HG03196 (cell line): Measurements from ENCODE around the gene ITPR1.

Experiments
- ATAC-seq: cut with Tn5 transposase; IDR thresholded peaks from one replicate; pipeline ENCODE4 v1.9.1; 2021; ENCODE audit not compliant: unreplicated experiment

ITPR1 gene

DNA sequence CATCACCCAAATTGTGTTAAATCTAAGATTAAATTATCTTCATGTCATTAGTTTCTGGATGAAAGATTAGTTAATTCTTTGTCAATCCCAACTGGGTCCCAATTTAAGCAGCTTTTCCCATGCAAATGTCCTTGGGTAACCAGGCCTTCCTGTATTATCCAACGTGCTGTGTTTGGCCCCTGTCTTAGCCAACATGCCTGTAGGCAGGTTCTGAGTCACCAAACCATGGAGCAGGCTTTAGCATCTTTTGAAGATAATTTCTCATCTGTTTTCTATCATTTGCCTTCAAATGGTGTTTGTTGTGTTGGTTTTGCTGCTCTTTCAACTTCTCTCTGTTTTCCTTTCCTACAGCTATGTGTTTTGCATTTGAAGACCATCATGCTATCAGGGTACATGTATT, 216.2 kb downstream of the ITPR1 start:
- ATAC-seq: no peak

- ATAC-seq: no peak
These were observed 217.0 kb downstream of the ITPR1 start for GRCh38 chr3:4710191-4710590.

- peak; percentile 17 for ATAC-seq
These were observed 218.5 kb downstream of the ITPR1 start for GRCh38 chr3:4711680-4711992.

GRCh38 chr3:4712109-4712508, 219.0 kb downstream of the ITPR1 start:
- ATAC-seq: no peak

GRCh38 chr3:4714045-4714444, 220.9 kb downstream of the ITPR1 start:
- ATAC-seq: no peak

GRCh38 chr3:4716266-4716665, 223.1 kb downstream of the ITPR1 start:
- ATAC-seq: no peak

- ATAC-seq: no peak
These were observed 223.7 kb downstream of the ITPR1 start for GRCh38 chr3:4716706-4717362.

GRCh38 chr3:4717363-4717740, 224.2 kb downstream of the ITPR1 start:
- ATAC-seq: no peak

- ATAC-seq: no peak
These were observed 225.1 kb downstream of the ITPR1 start for GRCh38 chr3:4718179-4718736.

GRCh38 chr3:4719046-4719501, 225.9 kb downstream of the ITPR1 start:
- ATAC-seq: no peak

GRCh38 chr3:4720316-4721075, 227.3 kb downstream of the ITPR1 start:
- ATAC-seq: no peak

GRCh38 chr3:4721511-4721911, 228.4 kb downstream of the ITPR1 start:
- ATAC-seq: no peak

GRCh38 chr3:4722103-4722502, 229.0 kb downstream of the ITPR1 start:
- no peak for ATAC-seq

- no peak for ATAC-seq
These were observed 231.0 kb downstream of the ITPR1 start for GRCh38 chr3:4724051-4724629.

GRCh38 chr3:4726549-4726948, 233.4 kb downstream of the ITPR1 start:
- no peak for ATAC-seq

DNA sequence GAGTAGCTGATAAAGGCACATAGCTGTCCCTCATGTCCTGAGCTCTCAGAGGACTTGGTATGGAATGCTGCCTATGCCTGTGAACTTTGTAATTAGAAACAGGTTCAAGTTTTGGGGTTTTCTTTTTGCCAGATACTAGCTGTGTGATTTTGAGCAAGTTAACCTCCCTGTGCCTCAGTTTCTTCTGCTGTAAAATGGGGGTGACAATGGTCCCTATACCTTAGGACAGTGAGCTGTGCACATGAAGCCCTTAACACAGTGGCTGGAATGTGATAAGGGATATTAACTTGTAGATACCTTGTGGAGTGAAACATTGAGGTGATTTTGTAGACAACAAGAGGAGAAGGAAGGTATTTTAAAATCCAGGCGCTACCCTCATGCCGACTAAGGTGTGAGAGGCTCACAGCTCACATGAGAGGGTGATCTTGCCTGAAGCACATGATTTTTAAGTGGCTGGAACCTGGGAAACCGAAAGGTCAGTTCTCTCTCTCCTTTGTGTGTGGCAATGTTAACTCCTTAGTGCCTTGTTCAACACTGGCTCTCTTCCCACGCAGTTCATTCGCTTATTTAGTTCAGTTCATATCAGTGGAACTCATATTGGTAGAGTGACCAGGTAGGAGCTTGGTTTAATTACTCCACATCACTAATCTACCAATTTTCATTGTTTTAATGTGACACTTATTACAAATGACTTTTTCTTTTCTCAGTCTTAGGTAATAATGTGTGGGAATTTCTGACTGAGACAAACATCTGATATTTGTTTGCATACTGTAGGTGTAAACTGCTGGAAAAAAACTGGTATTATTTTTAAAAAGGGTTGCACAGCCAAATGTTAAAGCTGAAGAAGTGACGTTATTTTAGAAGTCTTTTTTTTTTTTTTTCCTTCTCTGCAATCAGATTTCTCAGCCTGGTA, 236.2 kb downstream of the ITPR1 start:
- ATAC-seq: no peak

DNA sequence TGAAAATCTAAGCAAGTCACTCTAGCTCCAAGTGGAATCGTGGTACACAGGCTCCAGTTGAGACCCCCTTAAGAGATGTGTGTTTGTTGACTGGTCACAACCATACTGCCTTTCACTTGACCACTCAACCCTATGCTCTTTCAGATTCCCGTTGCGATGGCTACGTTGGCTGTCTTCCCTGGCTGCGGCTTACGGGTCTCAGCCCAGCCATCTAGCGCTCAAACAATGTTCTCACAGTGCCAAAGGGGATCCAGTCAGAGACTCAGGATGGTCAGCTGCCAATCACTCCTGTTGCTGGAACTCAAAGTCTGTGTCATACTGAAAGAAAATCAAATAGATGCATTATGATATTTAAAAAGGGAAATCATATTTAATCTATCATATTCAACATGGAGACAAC, 237.6 kb downstream of the ITPR1 start:
- no peak for ATAC-seq

- ATAC-seq: no peak
These were observed 238.5 kb downstream of the ITPR1 start for GRCh38 chr3:4731543-4732111.

GRCh38 chr3:4732925-4733324, 239.8 kb downstream of the ITPR1 start:
- no peak for ATAC-seq

GRCh38 chr3:4734454-4734853, 241.3 kb downstream of the ITPR1 start:
- no peak for ATAC-seq

DNA sequence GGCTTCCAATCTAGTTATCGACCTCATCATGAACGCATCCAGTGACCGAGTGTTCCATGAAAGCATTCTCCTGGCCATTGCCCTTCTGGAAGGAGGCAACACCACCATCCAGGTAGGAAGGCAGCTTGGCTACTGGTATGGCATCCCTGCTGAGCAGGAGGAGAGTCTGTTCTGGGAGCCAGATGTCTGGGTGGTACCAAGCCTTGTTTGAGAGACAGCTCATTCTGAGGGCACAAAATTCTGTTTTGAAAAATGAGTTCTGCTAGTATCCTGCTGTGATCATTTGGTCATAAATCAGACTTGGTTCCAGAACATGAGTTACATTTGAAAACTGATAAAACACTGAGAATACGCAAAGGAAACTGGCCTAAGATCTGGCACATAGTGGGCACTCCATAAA, 242.1 kb downstream of the ITPR1 start:
- no peak for ATAC-seq
